GM18526 (cell line): Measurements from ENCODE around the gene ETV3.

Experiments
- POLR2A ChIP-seq: IDR thresholded peaks from 3 replicates; pipeline ENCODE4 v1.6.1; 2011; ENCODE audit not compliant: insufficient read length; ENCODE audit errors: extremely low read depth

Gene ETV3

DNA sequence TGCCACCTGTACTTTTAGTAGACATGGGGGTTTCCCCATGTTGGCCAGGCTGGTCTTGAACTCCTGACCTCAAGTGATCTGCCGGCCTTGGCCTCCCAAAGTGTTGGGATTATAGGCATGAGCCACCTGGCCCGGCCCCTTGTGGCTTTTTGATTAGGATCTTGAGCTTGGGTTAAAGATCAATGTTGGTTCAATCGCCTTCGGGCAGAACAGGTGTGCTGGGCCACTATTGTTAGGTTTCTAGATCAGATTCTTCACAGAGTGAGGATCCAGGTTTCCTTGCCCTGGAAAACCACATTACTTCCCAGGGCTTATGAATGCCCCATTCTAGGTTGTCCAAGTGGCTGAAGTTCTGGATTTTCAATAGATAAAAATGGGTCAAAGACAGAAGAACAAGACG is 6.1 kb downstream of the ETV3 start:
- TF ChIP-seq POLR2A, result no peak

DNA sequence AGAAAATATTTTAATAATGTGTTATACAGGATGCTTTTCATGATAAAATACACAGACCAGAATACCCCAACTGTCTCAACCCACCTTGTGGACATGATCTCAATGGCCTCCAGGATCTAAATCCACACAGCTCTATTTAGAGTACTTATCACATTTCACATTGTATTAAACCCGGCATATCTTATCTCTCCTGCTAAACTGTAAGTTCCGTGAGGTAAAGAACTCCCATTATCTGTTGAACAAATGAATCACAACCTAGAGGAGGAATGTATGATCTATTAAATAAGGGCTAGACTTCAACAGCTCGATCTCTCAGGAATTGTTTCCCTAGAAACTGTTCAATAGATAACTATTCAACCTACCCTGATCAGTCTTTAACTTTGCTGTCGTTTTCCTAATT is 6.9 kb downstream of the ETV3 start:
- no peak for TF ChIP-seq POLR2A

DNA sequence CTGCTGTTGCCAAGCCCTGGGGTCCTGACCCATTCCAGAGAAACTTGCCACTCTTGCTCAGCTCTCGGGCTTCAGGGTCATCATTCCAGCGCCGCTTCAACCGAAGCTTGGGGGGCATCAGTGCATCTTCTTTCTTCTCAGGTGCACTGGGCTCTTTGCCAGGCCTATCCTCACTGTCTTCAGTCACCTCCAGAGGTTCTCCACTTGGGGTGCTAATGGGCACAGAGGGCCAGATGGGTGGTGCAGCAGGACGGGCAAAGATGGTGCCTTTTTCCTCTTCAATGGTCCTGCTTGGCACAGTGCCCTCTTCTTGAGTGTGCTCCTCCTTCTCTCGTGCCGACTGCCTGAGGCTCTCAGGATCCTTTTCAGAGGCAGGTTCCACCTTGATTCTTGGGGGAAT is 13.3 kb downstream of the ETV3 start:
- no peak for TF ChIP-seq POLR2A

DNA sequence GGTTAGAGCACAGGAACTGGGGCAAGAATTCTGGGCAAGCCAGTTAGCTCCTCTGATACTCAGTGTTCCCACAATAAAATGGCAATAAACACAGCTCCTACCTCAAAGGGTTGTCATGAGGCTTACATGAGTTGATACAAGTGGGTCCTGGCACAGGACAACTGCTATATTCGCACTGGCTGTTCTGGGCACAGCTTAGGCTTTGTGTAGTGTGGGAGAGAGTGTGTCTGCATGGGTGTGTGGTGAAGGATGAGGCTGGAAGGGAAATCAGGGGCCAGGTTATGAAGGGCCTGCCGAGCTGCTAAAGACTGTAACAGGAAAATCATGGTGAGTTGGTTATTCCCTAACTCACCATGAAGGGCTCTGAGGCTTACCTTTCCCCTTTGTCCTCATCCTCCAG is 18.7 kb downstream of the ETV3 start:
- no peak for TF ChIP-seq POLR2A

DNA sequence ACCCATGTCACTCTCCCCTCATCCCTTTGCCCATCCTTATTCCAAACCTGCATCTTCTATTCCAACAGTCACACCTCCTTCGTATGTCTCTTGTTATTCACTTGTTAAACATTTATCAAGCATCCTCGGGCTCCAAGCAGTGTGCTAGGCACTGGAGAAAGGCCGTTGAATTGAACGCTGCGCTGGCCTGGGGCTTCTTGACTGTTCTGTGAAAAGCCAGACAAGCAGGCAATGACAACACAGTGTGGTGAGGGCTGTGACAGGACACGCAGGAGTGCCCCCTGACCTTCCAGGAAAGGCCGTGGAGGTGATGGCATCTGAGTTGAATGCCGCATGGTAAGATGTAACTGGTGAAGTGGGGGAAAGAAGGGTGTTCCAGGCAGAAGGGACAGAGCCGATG is 19.2 kb downstream of the ETV3 start:
- TF ChIP-seq POLR2A, result no peak

DNA sequence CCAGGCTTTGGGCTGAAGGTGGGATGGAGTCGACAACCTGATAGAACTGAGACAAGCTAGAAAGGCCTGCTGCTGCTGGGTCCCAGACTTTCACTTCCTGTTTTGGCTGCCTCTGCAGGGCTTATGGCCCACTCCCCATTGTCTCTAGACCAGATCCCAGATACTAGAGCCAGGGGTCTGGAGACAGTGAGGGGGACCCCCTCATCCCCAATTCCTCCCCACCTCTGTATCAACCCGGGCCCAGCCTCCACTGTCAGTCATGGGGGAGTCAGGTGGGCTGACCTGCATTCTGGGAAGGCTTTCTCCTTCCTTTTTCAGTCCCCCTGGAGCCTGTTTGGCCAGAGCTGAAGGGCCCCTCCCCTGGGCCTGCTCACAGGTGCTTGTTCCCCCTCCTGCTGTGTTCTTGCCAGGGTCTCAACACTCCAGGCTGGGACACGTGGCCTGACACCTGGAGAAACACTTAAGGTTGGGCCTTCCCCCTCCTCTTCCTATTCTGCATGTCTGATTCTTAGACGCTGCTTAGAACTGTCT is 20.6 kb downstream of the ETV3 start:
- TF ChIP-seq POLR2A, result no peak

DNA sequence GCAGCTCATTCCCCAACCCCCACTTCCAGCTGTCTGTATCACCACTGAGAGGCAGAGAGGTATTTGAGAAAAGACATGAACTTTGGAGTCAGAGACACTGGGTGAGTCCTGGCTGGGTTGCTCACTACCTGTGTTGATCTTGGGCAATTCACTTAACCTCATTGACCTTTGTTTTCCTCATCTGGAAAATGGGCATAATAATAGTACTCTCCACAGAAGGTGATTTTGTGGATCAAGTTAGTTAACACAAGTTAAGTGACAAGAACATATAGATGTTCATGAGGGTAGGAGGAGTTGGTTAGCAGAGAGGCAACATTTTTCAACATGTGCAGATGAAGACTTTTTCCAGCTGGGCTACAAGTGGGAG is 21.5 kb downstream of the ETV3 start:
- TF ChIP-seq POLR2A, result no peak

DNA sequence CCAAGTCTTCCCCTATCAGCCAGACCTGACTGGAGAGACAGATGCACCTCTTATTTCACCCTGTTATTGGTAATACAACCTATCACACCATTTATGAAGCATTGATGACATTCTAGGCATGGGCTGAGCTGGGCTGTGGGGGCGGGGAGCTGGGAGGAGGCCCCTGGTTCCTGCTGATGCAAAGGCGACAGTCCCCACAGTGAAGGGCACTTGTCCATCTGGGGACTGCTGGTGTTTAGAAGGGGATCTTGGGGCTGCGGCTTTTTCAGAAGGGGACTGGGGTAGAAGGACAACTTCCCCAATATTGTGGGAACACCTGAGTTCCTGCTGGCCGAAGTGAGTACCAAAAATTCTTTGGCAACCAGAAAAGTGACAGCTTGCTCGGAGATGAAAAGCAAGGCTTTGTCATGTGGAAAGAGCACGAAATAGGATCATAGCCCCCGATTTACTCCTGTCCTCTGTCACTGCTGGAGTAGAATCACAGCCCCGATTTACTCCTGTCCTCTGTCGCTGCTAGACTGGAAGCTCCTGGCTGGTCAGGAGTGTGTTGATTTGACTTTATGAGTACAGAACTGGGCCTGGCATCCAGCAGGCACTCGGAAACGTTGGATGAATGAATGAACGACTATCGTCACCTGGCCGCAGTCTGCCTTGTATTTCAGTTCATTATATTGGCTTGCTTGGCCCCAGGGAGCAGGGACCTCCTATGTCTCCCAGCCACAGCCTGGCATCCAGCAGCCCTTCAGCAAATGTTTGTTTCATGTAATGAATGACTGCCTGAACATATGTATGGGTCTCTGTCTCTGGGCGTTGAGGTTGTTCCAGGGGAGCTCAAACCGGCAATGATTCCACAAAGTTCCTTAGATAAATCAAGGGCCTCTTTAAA is 22.1 kb downstream of the ETV3 start:
- no peak for TF ChIP-seq POLR2A

DNA sequence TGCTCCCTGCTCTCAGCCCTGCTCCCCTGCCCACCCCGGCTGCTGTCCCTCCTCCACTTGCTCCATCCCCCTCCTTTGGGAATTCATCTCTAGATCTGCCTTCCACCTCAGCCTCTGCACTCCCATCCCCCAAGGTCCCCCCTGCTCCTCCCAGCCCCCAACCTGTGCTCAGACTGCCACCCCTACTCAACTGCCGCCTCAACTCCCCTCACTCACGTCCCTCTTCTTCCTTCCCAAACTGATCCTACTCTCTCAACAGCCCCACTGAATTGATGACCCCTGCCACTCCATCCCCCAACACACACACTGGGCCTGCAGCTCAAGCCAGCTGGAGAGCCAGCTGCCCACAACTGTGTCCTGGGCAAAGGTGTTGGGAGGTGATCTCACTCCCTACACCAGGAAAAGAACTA is 22.8 kb downstream of the ETV3 start:
- no peak for TF ChIP-seq POLR2A

DNA sequence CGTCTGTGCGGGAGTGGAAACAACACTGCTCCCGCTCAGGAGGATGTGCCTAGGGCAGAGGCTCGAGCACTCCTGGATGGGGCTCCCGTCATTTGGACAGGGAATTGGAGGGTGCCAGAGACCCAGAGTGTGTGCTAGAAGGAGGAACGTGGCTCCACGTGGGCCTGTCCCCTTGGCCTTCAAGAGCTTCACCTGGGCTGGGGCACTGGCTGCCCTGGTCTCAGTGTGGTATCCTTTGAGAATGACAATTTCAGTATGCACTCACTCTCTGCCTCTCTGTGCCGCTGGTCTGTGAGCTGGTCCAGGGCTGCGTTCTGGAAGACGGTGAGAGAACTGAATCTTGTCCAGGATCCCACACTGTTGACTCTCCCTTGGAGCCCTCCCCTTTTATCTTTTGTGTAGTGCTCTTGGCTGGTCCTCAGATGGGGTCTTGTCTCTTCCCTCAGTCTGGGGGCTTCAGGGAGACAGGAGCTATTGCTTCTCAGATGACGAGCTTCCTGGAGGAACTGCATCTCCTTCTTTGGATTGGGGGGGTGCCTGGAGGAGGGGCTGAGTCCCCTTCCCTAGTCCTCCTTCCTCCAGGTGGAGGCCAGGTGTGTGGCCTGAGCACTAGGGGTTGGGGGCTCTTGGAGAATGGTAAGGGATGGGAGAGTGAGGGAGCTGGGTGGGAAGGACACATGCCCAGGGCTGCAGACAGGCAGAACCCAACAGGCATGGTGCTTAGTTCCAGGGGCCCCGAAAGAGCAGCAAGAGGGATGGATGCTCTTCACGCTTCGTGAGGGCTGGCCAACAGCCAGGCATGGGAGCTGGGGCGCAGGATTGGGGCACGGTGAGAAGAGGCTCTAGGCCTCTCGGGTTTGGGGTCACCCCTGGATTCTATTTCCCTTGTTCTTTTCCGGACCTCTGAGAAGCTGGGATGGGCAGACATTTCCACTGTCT is 23.7 kb downstream of the ETV3 start:
- no peak for TF ChIP-seq POLR2A

DNA sequence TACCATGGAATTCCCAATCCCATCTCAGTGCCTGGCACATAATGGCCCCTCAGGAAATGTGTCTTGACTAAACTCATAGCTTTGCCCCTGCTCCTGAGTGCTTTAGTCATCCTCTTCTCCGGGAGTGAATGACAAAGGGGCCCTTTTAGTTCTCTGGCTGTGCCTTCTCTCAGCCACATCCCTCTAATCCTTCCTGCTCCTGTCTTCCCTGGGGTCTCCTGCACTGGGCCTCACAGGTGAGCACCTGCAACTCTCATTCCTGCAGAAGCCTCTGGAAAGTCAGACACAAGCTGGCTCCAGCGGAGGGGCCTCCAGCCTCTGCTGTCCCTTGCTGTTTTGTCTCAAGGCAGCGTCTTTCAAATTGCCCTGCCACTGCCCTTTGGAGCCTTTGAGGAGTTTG is 24.6 kb downstream of the ETV3 start:
- TF ChIP-seq POLR2A, result no peak

DNA sequence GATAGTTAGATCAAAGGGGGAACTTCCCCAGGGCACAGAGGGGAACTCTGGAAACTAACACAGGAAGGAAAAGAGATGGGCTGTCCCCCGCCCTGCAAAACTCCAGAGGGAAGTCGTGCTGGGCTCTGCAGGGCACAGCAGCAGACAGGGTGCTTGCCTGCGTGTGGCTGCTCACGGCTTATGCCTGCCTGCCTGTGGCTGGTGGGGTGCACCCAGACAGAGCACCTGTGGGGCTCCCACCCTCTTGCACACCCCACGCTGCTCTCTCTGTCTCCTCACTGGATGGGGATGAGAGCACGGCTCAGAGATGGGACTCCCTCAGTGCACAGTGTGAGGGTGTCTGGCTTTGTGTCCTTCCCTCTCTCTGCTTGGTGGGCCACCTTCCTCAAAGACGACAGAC is 25.1 kb downstream of the ETV3 start:
- TF ChIP-seq POLR2A, result no peak

DNA sequence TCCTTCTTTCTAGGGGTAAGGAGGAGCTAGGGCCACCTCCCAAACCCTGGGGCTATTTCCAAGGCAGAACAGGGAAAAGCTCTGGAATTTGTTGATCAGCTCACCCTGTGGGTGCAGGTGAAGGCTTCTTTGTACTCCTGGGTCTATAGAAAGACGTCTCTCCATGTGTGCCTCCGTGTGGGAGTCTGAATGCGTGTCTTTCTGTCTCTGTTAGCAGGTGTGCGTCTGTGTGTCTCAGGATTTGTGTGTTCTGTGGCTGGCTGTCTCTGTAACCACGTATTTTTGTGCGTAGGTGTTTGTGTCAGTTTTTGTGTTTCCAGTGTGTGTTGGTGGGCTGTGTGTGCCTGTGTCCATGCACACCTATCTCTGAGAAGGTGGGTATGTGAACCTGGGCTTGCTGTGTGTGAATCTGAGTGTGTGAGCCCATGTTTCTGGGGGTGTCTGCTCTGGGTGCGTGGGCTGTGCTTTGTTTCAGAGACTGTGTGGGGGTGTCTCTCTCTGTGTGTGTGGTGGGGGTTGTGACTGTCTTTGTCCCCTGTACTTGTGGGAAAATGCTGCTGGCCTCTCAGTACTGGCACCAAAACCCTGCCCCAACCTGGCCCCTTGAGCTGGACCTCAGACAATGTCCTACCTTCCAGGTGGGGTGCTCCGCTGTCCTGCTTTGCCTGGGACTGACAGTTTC is 25.9 kb downstream of the ETV3 start:
- TF ChIP-seq POLR2A, result no peak

DNA sequence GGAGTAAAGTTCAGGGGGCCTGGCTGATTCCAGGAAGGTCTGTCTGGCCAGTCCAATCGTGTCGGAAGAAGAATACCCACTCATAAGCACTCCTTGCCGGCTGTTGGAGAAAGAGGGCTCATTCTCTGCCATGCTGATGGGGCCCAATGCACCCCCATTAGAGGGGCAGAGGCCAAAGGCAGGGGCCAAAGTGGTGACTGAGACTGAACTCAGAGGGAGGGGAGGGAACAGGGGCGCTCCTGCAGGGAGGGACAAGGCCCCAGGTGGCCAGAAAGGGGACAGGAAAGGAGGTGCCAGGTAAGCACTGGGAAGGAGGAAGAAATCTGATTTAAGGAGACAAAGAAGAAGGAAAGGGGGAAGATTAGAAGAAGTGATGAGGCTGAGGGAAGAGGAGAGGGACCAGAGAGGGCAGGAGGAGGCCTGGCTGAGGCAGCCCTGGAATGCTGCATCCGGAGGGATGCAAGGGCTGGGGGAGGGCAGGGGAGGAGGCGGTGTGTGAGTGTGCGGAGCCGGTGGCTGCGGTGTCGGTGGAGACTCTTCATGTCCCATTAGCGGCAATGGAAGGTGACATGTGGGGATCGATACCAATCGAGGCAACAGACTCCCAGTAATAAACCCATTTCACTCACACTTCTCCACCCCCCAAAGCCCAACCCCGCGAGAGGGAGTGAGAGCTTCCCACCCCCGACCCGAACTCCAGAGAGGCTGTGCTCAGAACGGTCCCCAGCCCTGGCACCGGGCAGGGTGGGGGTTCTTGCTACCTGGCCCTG is 26.6 kb downstream of the ETV3 start:
- TF ChIP-seq POLR2A, result no peak

DNA sequence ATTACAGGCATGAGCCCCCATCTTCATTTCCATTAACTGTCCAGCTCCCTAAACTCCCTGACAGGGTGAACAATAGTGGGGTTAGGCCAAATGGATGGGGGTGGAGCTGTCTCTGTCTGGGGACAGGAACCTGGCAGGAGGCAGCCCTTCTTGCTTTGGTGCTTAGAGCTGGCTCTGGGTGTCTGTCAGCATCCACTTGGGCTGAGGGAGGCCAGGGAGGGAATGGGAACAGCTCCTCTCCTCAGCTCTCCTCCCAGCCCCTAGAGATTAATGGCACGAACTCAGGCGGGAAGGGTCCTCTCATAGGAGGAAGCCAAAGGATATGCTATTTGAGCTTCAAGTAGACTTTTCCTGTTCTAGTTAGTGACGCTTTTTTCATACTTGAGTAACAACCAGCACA is 27.5 kb downstream of the ETV3 start:
- no peak for TF ChIP-seq POLR2A
